Parathyroid adenoma (tissue), 2 donors: ENCODE measurements around the gene FASLG.

Experiments used
- H2AFZ ChIP-seq: fragments of 300-600 bp; sonication (generic); one replicate; pipeline ENCODE4 v1.7.0; 2017; ENCODE audit warnings: antibody characterized with exemption, mild to moderate bottlenecking
- H3K27ac ChIP-seq: fragments of 300-600 bp; sonication (generic); one replicate; pipeline ENCODE4 v1.7.0; 2017
- H3K27me3 ChIP-seq: fragments of 300-600 bp; sonication (generic); one replicate; pipeline ENCODE4 v1.7.0; 2017; ENCODE audit warnings: low read length; ENCODE audit not compliant: control insufficient read depth, insufficient read depth
- H3K36me3 ChIP-seq: fragments of 300-600 bp; sonication (generic); one replicate; pipeline ENCODE4 v1.7.0; 2017; ENCODE audit warnings: low read length; ENCODE audit not compliant: control insufficient read depth, insufficient read depth
- H3K4me1 ChIP-seq: fragments of 300-600 bp; sonication (generic); one replicate; pipeline ENCODE4 v1.7.0; 2017; ENCODE audit warnings: control low read depth
- H3K4me2 ChIP-seq: fragments of 300-600 bp; sonication (generic); one replicate; pipeline ENCODE4 v1.7.0; 2017; ENCODE audit warnings: low read length
- H3K4me3 ChIP-seq: fragments of 300-600 bp; sonication (generic); one replicate; pipeline ENCODE4 v1.7.0; 2017; ENCODE audit warnings: low read depth, low read length
- H3K79me2 ChIP-seq: fragments of 300-600 bp; sonication (generic); one replicate; pipeline ENCODE4 v1.7.0; 2017; ENCODE audit warnings: control low read depth
- H3K9ac ChIP-seq: fragments of 300-600 bp; sonication (generic); one replicate; pipeline ENCODE4 v1.7.0; 2017; ENCODE audit warnings: mild to moderate bottlenecking
- H3K9me3 ChIP-seq: fragments of 300-600 bp; sonication (generic); one replicate; pipeline ENCODE4 v1.7.0; 2017; ENCODE audit warnings: low read length; ENCODE audit not compliant: control insufficient read depth
- CTCF ChIP-seq: fragments of 300-600 bp; sonication (generic); IDR thresholded peaks from one replicate; pipeline ENCODE4 v1.7.0; 2017; ENCODE audit warnings: antibody characterized with exemption, mild to moderate bottlenecking
- donor health status: primary hyperparathyroidism.

FASLG gene

GRCh38 chr1:172630868-172631267 is 28.0 kb upstream of the FASLG start:
- H3K27ac ChIP-seq = no peak overlapping the region
- no peaks in the 10 kb centered on the region for H3K4me1 ChIP-seq
- no peak overlapping the region for H3K9ac ChIP-seq
- H3K4me2 ChIP-seq = no peak overlapping the region
- TF ChIP-seq CTCF = no peak
- no peaks in the 10 kb centered on the region for H3K9me3 ChIP-seq
- no peak overlapping the region for H3K4me3 ChIP-seq
- H3K36me3 ChIP-seq = no peaks in the 10 kb centered on the region
- no peaks in the 10 kb centered on the region for H3K27me3 ChIP-seq
- no peaks in the 10 kb centered on the region for H3K79me2 ChIP-seq
- H2AFZ ChIP-seq = no peak overlapping the region

- no peak for TF ChIP-seq CTCF
- no peaks in the 10 kb centered on the region for H3K27me3 ChIP-seq
- H2AFZ ChIP-seq = no peak overlapping the region
- no peak overlapping the region for H3K9ac ChIP-seq
- no peak overlapping the region for H3K4me2 ChIP-seq
- H3K36me3 ChIP-seq = no peaks in the 10 kb centered on the region
- H3K4me1 ChIP-seq = no peaks in the 10 kb centered on the region
- H3K9me3 ChIP-seq = no peaks in the 10 kb centered on the region
- no peak overlapping the region for H3K27ac ChIP-seq
- no peak overlapping the region for H3K4me3 ChIP-seq
- no peaks in the 10 kb centered on the region for H3K79me2 ChIP-seq
Observed at GRCh38 chr1:172637522-172637921, 21.4 kb upstream of the FASLG start.

- Histone ChIP-seq H3K4me3 (no peak overlapping the region), H3K79me2 (no peaks in the 10 kb centered on the region), H3K36me3 (no peaks in the 10 kb centered on the region), H3K27ac (no peak overlapping the region), H3K9me3 (no peaks in the 10 kb centered on the region), H2AFZ (no peak overlapping the region), H3K4me1 (no peaks in the 10 kb centered on the region), H3K9ac (no peak overlapping the region), H3K4me2 (no peak overlapping the region), H3K27me3 (no peaks in the 10 kb centered on the region)
- no peak for TF ChIP-seq CTCF
Observed at GRCh38 chr1:172638249-172638648, 20.7 kb upstream of the FASLG start.

- Histone ChIP-seq H3K9me3 (no peaks in the 10 kb centered on the region), H3K4me1 (no peaks in the 10 kb centered on the region), H2AFZ (no peak overlapping the region), H3K9ac (no peak overlapping the region), H3K79me2 (no peaks in the 10 kb centered on the region), H3K27me3 (no peaks in the 10 kb centered on the region), H3K27ac (no peak overlapping the region), H3K4me2 (no peak overlapping the region), H3K4me3 (no peak overlapping the region), H3K36me3 (no peaks in the 10 kb centered on the region)
- no peak for TF ChIP-seq CTCF
Observed at GRCh38 chr1:172638885-172639831, 19.7 kb upstream of the FASLG start.

- Histone ChIP-seq H3K9me3 (no peaks in the 10 kb centered on the region), H2AFZ (no peak overlapping the region), H3K4me1 (no peaks in the 10 kb centered on the region), H3K79me2 (no peaks in the 10 kb centered on the region), H3K4me3 (no peak overlapping the region), H3K9ac (no peak overlapping the region), H3K27ac (no peak overlapping the region), H3K27me3 (no peaks in the 10 kb centered on the region), H3K4me2 (no peak overlapping the region), H3K36me3 (no peaks in the 10 kb centered on the region)
- no peak for TF ChIP-seq CTCF
Observed at GRCh38 chr1:172640111-172640510, 18.8 kb upstream of the FASLG start.
